B cell (primary cell): Measurements from ENCODE around the gene PALM3. TPM values are rescaled to one million over a fixed set of nuclear protein-coding genes. Genes with fewer than 3 reads are reported as not detected.
A peak's percentile ranks its signal among the peaks of the same experiment; 100 is the strongest.

Experiments
- ATAC-seq: fragments of 200-7000 bp; cut with Tn5 transposase; one replicate; pipeline ENCODE4 v1.10.0; 2021; ENCODE audit warnings: low read depth, mild to moderate bottlenecking, moderate number of reproducible peaks, moderate library complexity
- CTCF ChIA-PET: fragments of 350-600 bp; sonication (Branson Sonifier 250); formaldehyde crosslinking; loops from one replicate; lab custom pipeline; 2021; ENCODE audit warnings: antibody characterized with exemption, inconsistent platforms; lab: Charles Lee
- POLR2A ChIA-PET: fragments of 350-600 bp; sonication (Branson Sonifier 250); formaldehyde crosslinking; loops from one replicate; lab custom pipeline; 2021; ENCODE audit warnings: antibody characterized with exemption; lab: Charles Lee
- DNase-seq: peaks from one replicate; pipeline ENCODE4 v3.0.0; 2013
- H2AFZ ChIP-seq: 2 replicates; pipeline ENCODE4 v1.6.1; 2012; ENCODE audit warnings: mild to moderate bottlenecking, low read depth, low read length; ENCODE audit not compliant: insufficient read depth, poor library complexity, severe bottlenecking
- H3K27ac ChIP-seq, 2 donors: 1 replicate in 1 of 2; 2 replicates in 1 of 2; pipeline ENCODE4 v1.5.1; 2012 to 2013; ENCODE audit warnings: low read length in 2 of 2, mild to moderate bottlenecking in 2 of 2, moderate library complexity in 1 of 2
- H3K27me3 ChIP-seq, 4 experiments: fragments of 200-600 bp in 1 of 4; sonication (generic) in 1 of 4; replicated peaks in 1 of 4; 1 replicate in 2 of 4; 2 replicates in 2 of 4; pipeline versions ENCODE4 v1.6.1 to v1.7.0; 2013 to 2016; ENCODE audit warnings: low read length in 3 of 4, mild to moderate bottlenecking in 2 of 4, mixed read lengths in 1 of 4, moderate library complexity in 1 of 4; ENCODE audit not compliant: insufficient read depth in 4 of 4, control insufficient read depth in 3 of 4; ENCODE audit errors: control extremely low read depth in 1 of 4
- H3K36me3 ChIP-seq, 2 experiments: replicated peaks in 1 of 2; 1 replicate in 1 of 2; 2 replicates in 1 of 2; pipeline versions ENCODE4 v1.6.1 to v1.7.1; 2013; ENCODE audit warnings: low read length in 1 of 2; ENCODE audit not compliant: insufficient read depth in 2 of 2, control insufficient read depth in 1 of 2; ENCODE audit errors: control extremely low read depth in 1 of 2, extremely low read depth in 1 of 2
- H3K4me1 ChIP-seq, 2 donors: fragments of 200-600 bp in 1 of 2; sonication (generic) in 1 of 2; 1 replicate in 1 of 2; 2 replicates in 1 of 2; pipeline versions ENCODE4 v1.5.1 to v1.6.1; 2013 to 2017; ENCODE audit warnings: low read length in 2 of 2; ENCODE audit not compliant: control insufficient read depth in 2 of 2, insufficient read depth in 2 of 2
- H3K4me2 ChIP-seq: replicated peaks from 2 replicates; pipeline ENCODE3; 2012; ENCODE audit warnings: mild to moderate bottlenecking, low read depth, low read length; ENCODE audit not compliant: poor library complexity, severe bottlenecking
- H3K4me3 ChIP-seq, 5 experiments: fragments of 200-600 bp in 1 of 5; sonication (generic) in 1 of 5; 1 replicate in 3 of 5; 2 replicates in 2 of 5; pipeline versions ENCODE4 v1.5.1 to v1.7.0; 2011 to 2016; ENCODE audit warnings: low read length in 4 of 5, mild to moderate bottlenecking in 4 of 5, low read depth in 2 of 5, control low read depth in 1 of 5, moderate library complexity in 1 of 5; ENCODE audit not compliant: insufficient read depth in 1 of 5; ENCODE audit errors: control extremely low read depth in 1 of 5, extremely low read depth in 1 of 5
- H3K79me2 ChIP-seq: fragments of 200-600 bp; sonication (generic); one replicate; pipeline ENCODE4 v1.6.0; 2016; ENCODE audit warnings: low read length; ENCODE audit not compliant: control insufficient read depth, insufficient read depth
- H3K9ac ChIP-seq: fragments of 200-600 bp; sonication (generic); 2 replicates; pipeline ENCODE4 v1.6.1; 2017; ENCODE audit warnings: mild to moderate bottlenecking, low read length, moderate library complexity
- H3K9me3 ChIP-seq, 3 donors: one replicate each; pipeline versions ENCODE4 v1.6.1 to v1.7.1; 2013; ENCODE audit warnings: low read length in 2 of 3; ENCODE audit not compliant: control insufficient read depth in 2 of 3, insufficient read depth in 1 of 3; ENCODE audit errors: control extremely low read depth in 1 of 3
- H4K20me1 ChIP-seq: 2 replicates; pipeline ENCODE4 v1.6.0; 2012; ENCODE audit warnings: mild to moderate bottlenecking, low read length; ENCODE audit not compliant: insufficient read depth, control insufficient read depth, poor library complexity, severe bottlenecking
- H3K27ac Mint-ChIP-seq: one replicate; pipeline ENCODE4 v1.8.0; 2021; ENCODE audit warnings: mixed read lengths
- H3K27me3 Mint-ChIP-seq: one replicate; pipeline ENCODE4 v1.8.0; 2021; ENCODE audit warnings: mixed read lengths
- H3K4me1 Mint-ChIP-seq: one replicate; pipeline ENCODE4 v1.8.0; 2021; ENCODE audit warnings: mixed read lengths
- H3K4me3 Mint-ChIP-seq: one replicate; pipeline ENCODE4 v1.8.0; 2021; ENCODE audit warnings: mixed read lengths
- H3K9me3 Mint-ChIP-seq: one replicate; pipeline ENCODE4 v1.8.0; 2022; ENCODE audit warnings: mixed read lengths; ENCODE audit not compliant: insufficient read depth
- CTCF ChIP-seq: fragments of 200-600 bp; IDR thresholded peaks from one replicate; pipeline ENCODE4 v1.8.0; 2022; ENCODE audit warnings: antibody characterized with exemption, mild to moderate bottlenecking
- EZH2 ChIP-seq: IDR thresholded peaks from 2 replicates; pipeline ENCODE4 v1.6.1; 2012; ENCODE audit warnings: borderline replicate concordance, low read depth, mild to moderate bottlenecking, moderate library complexity, low read length; ENCODE audit not compliant: insufficient read depth, poor library complexity, severe bottlenecking
- WGBS: methylation state at CpG from one replicate; pipeline ENCODE4 v1.1.5; 2013; ENCODE audit warnings: missing lambda C conversion rate; ENCODE audit not compliant: insufficient coverage; 5-methylcytosine and 5-hydroxymethylcytosine counted together
- intact Hi-C: fragments of 100-400 bp; cut with micrococcal nuclease; formaldehyde crosslinking; loops from one replicate; pipeline ENCODE4 v1.10.0; 2022
- polyA plus RNA-seq: library from polyadenylated mRNA; depleted of rRNA; stranded (reverse); fragments of >200 nt; gene quantifications from 2 replicates; pipeline ENCODE4 v1.2.3, GENCODE V29; 2012
- total RNA-seq, 2 donors: library from RNA; stranded (reverse); fragments of 120-200 nt in 1 of 2; gene quantifications; 1 replicate in 1 of 2; 2 replicates in 1 of 2; pipeline versions ENCODE4 v1.2.3 to v1.2.4, GENCODE V29; 2013 to 2022

PALM3 gene
- total and polyA plus RNA-seq, 2 donors (not counting 1 experiment from before 2014, with no cell fraction given) = not detected

DNA sequence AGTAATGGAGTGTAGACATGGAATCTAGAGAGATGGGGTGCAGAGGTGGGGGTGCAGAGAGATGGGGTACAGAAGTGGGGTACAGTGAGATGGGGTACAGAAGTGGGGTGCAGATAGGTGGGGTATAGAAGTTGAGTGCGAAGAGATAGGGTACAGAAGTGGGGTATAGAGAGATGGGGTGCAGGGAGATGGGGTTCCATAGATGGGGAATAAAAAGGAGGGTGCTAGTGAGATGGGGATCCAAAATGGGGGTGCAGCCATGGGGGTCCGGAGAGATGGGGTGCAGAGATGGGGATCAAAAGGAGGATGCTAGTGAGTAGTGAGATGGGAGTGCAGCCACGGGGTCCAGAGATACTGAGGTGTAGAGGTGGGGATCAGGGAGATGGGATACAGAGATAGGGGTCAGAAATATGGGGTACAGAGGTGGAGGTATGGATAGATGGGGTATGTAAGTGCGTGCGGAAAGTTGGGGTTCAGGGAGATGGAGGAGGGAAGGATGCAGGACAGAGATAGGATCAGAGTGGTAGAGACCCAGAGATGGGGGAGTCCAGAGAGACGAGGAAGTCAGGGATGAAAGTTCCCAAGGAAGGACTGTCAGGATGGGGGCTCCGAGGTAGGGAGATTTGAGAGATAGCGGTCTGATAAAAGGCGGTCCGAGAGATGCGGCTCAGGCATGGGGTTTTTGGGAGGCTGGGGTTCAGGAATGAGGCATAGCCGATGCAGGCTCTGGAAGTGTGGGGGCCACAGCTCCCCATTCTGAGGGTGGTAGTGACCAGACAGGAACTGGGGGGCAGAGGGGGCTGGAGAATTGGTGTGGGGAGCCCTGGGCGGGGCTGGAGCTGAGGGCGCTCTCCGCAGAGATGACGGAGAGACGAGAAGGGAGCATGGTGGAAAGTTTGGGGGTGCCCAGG lies 3.4 kb downstream of the PALM3 start:
- DNase-seq (no peak), ATAC-seq (peak; percentile 36)
- H4K20me1 ChIP-seq = no peaks in the 10 kb centered on the region
- H3K4me3 ChIP-seq = no peak overlapping the region
- H3K9ac ChIP-seq = no peak overlapping the region
- no peaks in the 10 kb centered on the region for H3K36me3 ChIP-seq
- WGBS = 24% methylated on average over 17 of the region's 17 CpGs
- Mint-ChIP-seq H3K4me1 (peaks cover 18% of the 10 kb centered on the region), H3K4me3 (peak overlapping the region; percentile 71), H3K27me3 (peaks cover 37% of the 10 kb centered on the region), H3K27ac (no peak overlapping the region), H3K9me3 (no peaks in the 10 kb centered on the region)
- intact Hi-C loops = loop anchor here (2.0 kb wide), 1 partner anchor 14 kb away; the partner anchor contains the start of gene MISP3
- H3K27ac ChIP-seq = no peak overlapping the region
- TF ChIP-seq CTCF (no peak), EZH2 (no peak)
- H3K4me1 ChIP-seq = peaks cover 18 to 22% of the 10 kb centered on the region in 2 donors
- POLR2A ChIA-PET = interaction anchor here (0.6 kb wide), 1 partner anchor 9 kb away, joined by 12 read pairs; no protein-coding TSS in a partner anchor
- CTCF ChIA-PET = interaction anchor here (0.6 to 3.4 kb wide), 26 partner anchors 10 to 335 kb away, joined by 3 to 43 read pairs (median 4); partner anchors contain the start of genes ASF1B, BRME1, CC2D1A and MISP3
- H3K79me2 ChIP-seq = no peaks in the 10 kb centered on the region
- H3K9me3 ChIP-seq = peaks cover 0 to 11% (median 0%) of the 10 kb centered on the region in 3 donors
- no peak overlapping the region for H2AFZ ChIP-seq
- peaks cover 0 to 54% (median 28%) of the 10 kb centered on the region in 4 experiments for H3K27me3 ChIP-seq
- H3K4me2 ChIP-seq = peak overlapping the region; percentile 70
